ENCODE measurements around the gene MYBPC1. TPM values are rescaled to one million over a fixed set of nuclear protein-coding genes. Genes with fewer than 3 reads are reported as not detected.

The MYBPC1 gene
- total RNA-seq, 1 donor, result not detected

DNA sequence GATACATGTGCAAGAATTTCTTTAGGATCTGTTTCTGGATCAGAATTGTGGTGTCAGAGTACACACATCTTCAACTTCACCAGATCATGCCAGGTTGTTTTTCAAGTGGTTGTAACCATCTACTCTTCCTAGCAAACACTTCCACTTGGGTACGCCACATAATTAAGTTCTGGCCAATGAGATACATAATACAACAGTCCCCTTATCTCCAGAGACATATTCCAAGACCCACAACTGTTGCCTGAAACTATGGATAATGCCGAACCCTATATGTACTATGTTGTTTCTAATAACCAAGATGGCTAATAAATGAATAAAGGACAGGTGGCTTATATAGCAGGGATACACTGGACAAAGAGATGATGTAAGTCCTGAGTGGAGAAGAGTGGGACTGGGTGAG lies 100.2 kb downstream of the MYBPC1 start:
- Histone ChIP-seq H3K27me3 (ENCODE audit: insufficient read depth, low read length) (no peaks in the 10 kb centered on the region), H3K36me3 (ENCODE audit: insufficient read depth, low read length) (no peaks in the 10 kb centered on the region)
- TF ChIP-seq, protein P1, sequence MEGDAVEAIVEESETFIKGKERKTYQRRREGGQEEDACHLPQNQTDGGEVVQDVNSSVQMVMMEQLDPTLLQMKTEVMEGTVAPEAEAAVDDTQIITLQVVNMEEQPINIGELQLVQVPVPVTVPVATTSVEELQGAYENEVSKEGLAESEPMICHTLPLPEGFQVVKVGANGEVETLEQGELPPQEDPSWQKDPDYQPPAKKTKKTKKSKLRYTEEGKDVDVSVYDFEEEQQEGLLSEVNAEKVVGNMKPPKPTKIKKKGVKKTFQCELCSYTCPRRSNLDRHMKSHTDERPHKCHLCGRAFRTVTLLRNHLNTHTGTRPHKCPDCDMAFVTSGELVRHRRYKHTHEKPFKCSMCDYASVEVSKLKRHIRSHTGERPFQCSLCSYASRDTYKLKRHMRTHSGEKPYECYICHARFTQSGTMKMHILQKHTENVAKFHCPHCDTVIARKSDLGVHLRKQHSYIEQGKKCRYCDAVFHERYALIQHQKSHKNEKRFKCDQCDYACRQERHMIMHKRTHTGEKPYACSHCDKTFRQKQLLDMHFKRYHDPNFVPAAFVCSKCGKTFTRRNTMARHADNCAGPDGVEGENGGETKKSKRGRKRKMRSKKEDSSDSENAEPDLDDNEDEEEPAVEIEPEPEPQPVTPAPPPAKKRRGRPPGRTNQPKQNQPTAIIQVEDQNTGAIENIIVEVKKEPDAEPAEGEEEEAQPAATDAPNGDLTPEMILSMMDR (IDR thresholded peaks at IDR 0.05; ENCODE audit: extremely low read depth, low read depth, low read length), result no peak

DNA sequence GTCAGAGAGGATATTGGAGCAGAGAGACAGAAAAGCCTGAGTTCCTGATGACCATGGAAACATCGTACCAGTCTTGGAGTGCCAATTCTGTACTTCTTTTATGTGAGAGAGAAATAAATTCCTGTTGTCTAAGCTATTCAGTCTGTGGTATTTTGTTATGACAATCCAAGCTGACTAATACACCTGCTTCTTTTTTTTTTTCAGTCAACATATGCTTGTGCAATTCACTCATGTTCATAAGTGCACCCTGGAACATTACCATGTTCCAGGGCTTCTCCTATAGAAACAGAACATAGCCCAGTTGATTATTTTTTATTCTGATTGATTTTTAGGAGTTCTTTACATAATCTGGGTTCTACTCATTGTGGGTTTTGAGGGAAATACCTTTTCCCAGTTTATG lies 100.9 kb downstream of the MYBPC1 start:
- no peaks in the 10 kb centered on the region for H3K27me3 ChIP-seq (ENCODE audit: insufficient read depth, low read length)
- peaks cover 6% of the 10 kb centered on the region for H3K4me1 ChIP-seq (ENCODE audit: insufficient read depth, low read length)
- no peaks in the 10 kb centered on the region for H3K36me3 ChIP-seq (ENCODE audit: insufficient read depth, low read length)
- H2AFZ ChIP-seq (ENCODE audit: low read length), result no peak overlapping the region
- no peak for DNase-seq (ENCODE audit: insufficient read length, low spot score, missing footprints)
- H4K20me1 ChIP-seq (ENCODE audit: insufficient read depth, low read length), result no peaks in the 10 kb centered on the region
- TF ChIP-seq, protein P1 (IDR thresholded peaks at IDR 0.05; ENCODE audit: extremely low read depth, low read depth, low read length), result no peak
- H3K4me2 ChIP-seq (ENCODE audit: insufficient read depth, low read length), result no peak overlapping the region
- H3K27ac ChIP-seq (ENCODE audit: low read depth, low read length), result no peak overlapping the region
- peaks cover 33% of the 10 kb centered on the region for H3K79me2 ChIP-seq (ENCODE audit: insufficient read depth, low read length)
- no peaks in the 10 kb centered on the region for H3K9me3 ChIP-seq (ENCODE audit: low read depth, low read length)
- H3K4me3 ChIP-seq (ENCODE audit: insufficient read depth, low read length), result no peak overlapping the region

More for the DNA sequence above, 100.2 kb downstream of the MYBPC1 start:
- Histone ChIP-seq H3K9me3 (ENCODE audit: low read depth, low read length) (no peaks in the 10 kb centered on the region), H3K4me3 (ENCODE audit: insufficient read depth, low read length) (no peak overlapping the region), H4K20me1 (ENCODE audit: insufficient read depth, low read length) (no peaks in the 10 kb centered on the region), H3K27ac (ENCODE audit: low read depth, low read length) (no peak overlapping the region), H3K79me2 (ENCODE audit: insufficient read depth, low read length) (peaks cover 26% of the 10 kb centered on the region), H2AFZ (ENCODE audit: low read length) (no peak overlapping the region), H3K4me1 (ENCODE audit: insufficient read depth, low read length) (peaks cover 6% of the 10 kb centered on the region), H3K4me2 (ENCODE audit: insufficient read depth, low read length) (no peak overlapping the region)
- DNase-seq (ENCODE audit: insufficient read length, low spot score, missing footprints), result no peak

DNA sequence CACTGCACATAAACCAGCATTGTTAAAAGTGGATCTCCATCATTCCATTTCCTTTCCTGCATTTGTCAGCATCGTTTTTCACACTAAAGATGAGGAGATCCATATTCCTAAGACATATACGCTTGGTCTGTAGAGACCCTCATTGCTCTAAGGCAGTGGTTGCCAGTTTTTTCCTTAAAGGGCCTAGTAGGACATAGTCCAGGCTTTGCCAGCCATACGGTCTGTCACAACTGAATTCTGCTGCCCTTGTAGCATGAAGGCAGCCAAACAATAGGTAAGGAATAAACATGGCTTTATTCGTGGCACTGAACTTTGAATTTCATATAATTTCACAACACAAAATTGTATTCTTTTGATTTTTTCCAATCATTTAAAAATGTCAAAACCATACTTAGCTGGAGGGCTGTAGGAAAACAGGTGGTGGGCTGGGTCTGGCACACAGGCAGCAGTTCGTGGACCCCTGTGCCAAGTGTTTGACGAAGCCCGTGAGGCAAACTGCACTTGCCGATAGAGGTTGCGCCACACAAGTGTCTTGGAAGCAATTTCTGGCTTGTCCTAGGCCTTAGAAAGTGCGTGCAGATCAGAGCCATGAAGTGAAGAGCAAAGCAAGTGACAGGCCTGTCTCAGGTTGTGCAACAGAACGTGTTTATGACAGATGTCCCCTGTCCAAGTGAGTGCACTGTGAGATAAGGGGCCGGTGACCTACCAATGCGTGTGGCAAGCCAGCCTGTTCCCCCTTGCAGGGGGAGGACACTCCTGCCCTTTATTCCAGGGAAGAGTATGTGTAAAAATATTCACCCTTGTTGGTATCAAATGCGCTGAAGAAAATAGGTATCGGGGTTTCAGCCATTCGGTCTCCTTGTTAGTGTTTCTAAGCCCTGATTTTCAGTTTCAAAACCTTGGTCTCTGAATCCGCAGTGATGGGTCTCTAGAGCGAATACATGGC lies 101.8 kb downstream of the MYBPC1 start:
- no peak for DNase-seq (ENCODE audit: insufficient read length, low spot score, missing footprints)
- H3K27ac ChIP-seq (ENCODE audit: low read depth, low read length), result peak overlapping the region; percentile 42

More for the DNA sequence above, 101.8 kb downstream of the MYBPC1 start:
- TF ChIP-seq, protein P1 (IDR thresholded peaks at IDR 0.05; ENCODE audit: extremely low read depth, low read depth, low read length), result no peak
- Histone ChIP-seq H2AFZ (ENCODE audit: low read length) (peak overlapping the region; percentile 96), H3K36me3 (ENCODE audit: insufficient read depth, low read length) (no peaks in the 10 kb centered on the region), H4K20me1 (ENCODE audit: insufficient read depth, low read length) (no peaks in the 10 kb centered on the region), H3K27me3 (ENCODE audit: insufficient read depth, low read length) (no peaks in the 10 kb centered on the region), H3K4me1 (ENCODE audit: insufficient read depth, low read length) (peaks cover 6% of the 10 kb centered on the region), H3K4me3 (ENCODE audit: insufficient read depth, low read length) (peak overlapping the region; percentile 83), H3K9me3 (ENCODE audit: low read depth, low read length) (no peaks in the 10 kb centered on the region), H3K4me2 (ENCODE audit: insufficient read depth, low read length) (peak overlapping the region; percentile 94), H3K79me2 (ENCODE audit: insufficient read depth, low read length) (peaks cover 41% of the 10 kb centered on the region)
